ENCODE measurements around the gene RREB1. TPM values are rescaled to one million over a fixed set of nuclear protein-coding genes. Genes with fewer than 3 reads are reported as not detected.
A peak's percentile ranks its signal among the peaks of the same experiment; 100 is the strongest.

RREB1 gene
- total RNA-seq, 1 donor from 2014 or later, result 41.8 TPM

- H3K4me1 Mint-ChIP-seq (ENCODE audit: low read depth, unreplicated experiment), result peaks cover 30% of the 10 kb centered on the region
- peak overlapping the region; percentile 98 for H2AFZ ChIP-seq (ENCODE audit: low read depth, low read length)
- H3K9me3 Mint-ChIP-seq (ENCODE audit: unreplicated experiment), result peaks cover 2% of the 10 kb centered on the region
- peak overlapping the region; percentile 90 for H3K27ac ChIP-seq (ENCODE audit: low read depth, low read length)
- peak overlapping the region; percentile 90 for H3K4me3 Mint-ChIP-seq (ENCODE audit: unreplicated experiment)
- peak overlapping the region; percentile 99 for H3K4me3 ChIP-seq (ENCODE audit: insufficient read depth, low read depth, low read length)
- no peaks in the 10 kb centered on the region for H3K36me3 Mint-ChIP-seq (ENCODE audit: low read depth, unreplicated experiment)
- FAIRE-seq (no peak), DNase-seq (ENCODE audit: low read depth) (peak; percentile 40)
- H3K9me3 ChIP-seq (ENCODE audit: insufficient read depth, low read depth, low read length), result no peaks in the 10 kb centered on the region
- H3K4me1 ChIP-seq (ENCODE audit: insufficient read depth, low read length), result peaks cover 13% of the 10 kb centered on the region
- no peaks in the 10 kb centered on the region for H3K36me3 ChIP-seq (ENCODE audit: insufficient read depth, low read length)
- TF ChIP-seq EZH2 (IDR thresholded peaks at IDR 0.05; ENCODE audit: insufficient read depth, low read length), result no peak
- no peak for TF ChIP-seq CTCF (IDR thresholded peaks at IDR 0.05; ENCODE audit: insufficient read depth, low read depth, low read length)
- H3K27me3 Mint-ChIP-seq (ENCODE audit: low read depth, unreplicated experiment), result no peaks in the 10 kb centered on the region
- peak overlapping the region; percentile 97 for H3K9ac ChIP-seq (ENCODE audit: low read length)
- H4K20me1 ChIP-seq (ENCODE audit: insufficient read depth, low read length), result peaks cover 41% of the 10 kb centered on the region
- peaks cover 57% of the 10 kb centered on the region for H3K79me2 ChIP-seq (ENCODE audit: insufficient read depth, low read length)
- H3K4me2 ChIP-seq (ENCODE audit: low read length), result peak overlapping the region; percentile 88
- H3K27me3 ChIP-seq (ENCODE audit: insufficient read depth, low read length), result no peaks in the 10 kb centered on the region
- no peak overlapping the region for H3K27ac Mint-ChIP-seq (ENCODE audit: unreplicated experiment)
These were observed 619 bp downstream of the RREB1 start for GRCh38 chr6:7108196-7108963.

GRCh38 chr6:7108964-7109836 is 1.4 kb downstream of the RREB1 start:
- peak overlapping the region; percentile 95 for H3K4me3 Mint-ChIP-seq (ENCODE audit: unreplicated experiment)
- no peak overlapping the region for H2AFZ ChIP-seq (ENCODE audit: low read depth, low read length)
- H4K20me1 ChIP-seq (ENCODE audit: insufficient read depth, low read length), result peaks cover 49% of the 10 kb centered on the region
- peaks cover 37% of the 10 kb centered on the region for H3K4me1 Mint-ChIP-seq (ENCODE audit: low read depth, unreplicated experiment)
- H3K27ac ChIP-seq (ENCODE audit: low read depth, low read length), result peak overlapping the region; percentile 90
- DNase-seq (ENCODE audit: low read depth) (peak; percentile 67), FAIRE-seq (no peak)
- peak overlapping the region; percentile 88 for H3K4me2 ChIP-seq (ENCODE audit: low read length)
- H3K4me1 ChIP-seq (ENCODE audit: insufficient read depth, low read length), result peaks cover 13% of the 10 kb centered on the region
- H3K9me3 Mint-ChIP-seq (ENCODE audit: unreplicated experiment), result peaks cover 2% of the 10 kb centered on the region
- peaks cover 65% of the 10 kb centered on the region for H3K79me2 ChIP-seq (ENCODE audit: insufficient read depth, low read length)
- H3K4me3 ChIP-seq (ENCODE audit: insufficient read depth, low read depth, low read length), result peak overlapping the region; percentile 99
- H3K9me3 ChIP-seq (ENCODE audit: insufficient read depth, low read depth, low read length), result no peaks in the 10 kb centered on the region
- H3K9ac ChIP-seq (ENCODE audit: low read length), result peak overlapping the region; percentile 97
- no peaks in the 10 kb centered on the region for H3K27me3 Mint-ChIP-seq (ENCODE audit: low read depth, unreplicated experiment)
- TF ChIP-seq EZH2 (IDR thresholded peaks at IDR 0.05; ENCODE audit: insufficient read depth, low read length) (no peak), CTCF (IDR thresholded peaks at IDR 0.05; ENCODE audit: insufficient read depth, low read depth, low read length) (no peak)
- H3K36me3 ChIP-seq (ENCODE audit: insufficient read depth, low read length), result no peaks in the 10 kb centered on the region
- H3K27me3 ChIP-seq (ENCODE audit: insufficient read depth, low read length), result no peaks in the 10 kb centered on the region
- no peaks in the 10 kb centered on the region for H3K36me3 Mint-ChIP-seq (ENCODE audit: low read depth, unreplicated experiment)
- peak overlapping the region; percentile 50 for H3K27ac Mint-ChIP-seq (ENCODE audit: unreplicated experiment)
